ENCODE data around the gene RAB11FIP3. TPM values are rescaled to one million over a fixed set of nuclear protein-coding genes. Genes with fewer than 3 reads are reported as not detected.
A peak's percentile ranks its signal among the peaks of the same experiment; 100 is the strongest.

RAB11FIP3 gene
- total and polyA plus RNA-seq, 10 of the 15 experiments (the other 5 are each of a cell fraction or from before 2014, with no cell fraction given): 1.2 to 27.3 (median 7.7) TPM

- no TSS peak for BruUV-seq (replicated peaks)
- Histone ChIP-seq H3K36me3 (ENCODE audit: control insufficient read depth in 2 of 2, insufficient read depth in 2 of 2, low read length in 1 of 2) (peaks cover 0 to 2% of the 10 kb centered on the region in 2 experiments; a peak in 3 of 4 replicates), H4K20me1 (ENCODE audit: control insufficient read depth, insufficient read depth) (no peaks in the 10 kb centered on the region; the same call in 1 of the 2 replicates), H2AFZ (ENCODE audit: control insufficient read depth, low read depth, low read length) (no peak overlapping the region), H3K4me2 (ENCODE audit: control insufficient read depth, insufficient read depth) (peak overlapping the region; percentile 99), H3K79me2 (ENCODE audit: control insufficient read depth, insufficient read depth, low read length) (peaks cover 35% of the 10 kb centered on the region), H3K27ac (ENCODE audit: control insufficient read depth, insufficient read depth) (peak overlapping the region; percentile 91), H3K4me3 (no peak overlapping the region), H3K9me3 (replicated peaks; ENCODE audit: control insufficient read depth, insufficient read depth, low read length) (no peaks in the 10 kb centered on the region), H3K27me3 (replicated peaks in 1 of 2; ENCODE audit: control insufficient read depth in 2 of 2, insufficient read depth in 2 of 2, low read length in 1 of 2) (no peaks in the 10 kb centered on the region), H3K9ac (ENCODE audit: control insufficient read depth, insufficient read depth, low read length) (no peak overlapping the region), H3K4me1 (ENCODE audit: control insufficient read depth, insufficient read depth, low read length) (peaks cover 27% of the 10 kb centered on the region)
- 94% methylated on average over 24 of the region's 24 CpGs for WGBS (ENCODE audit: insufficient coverage, insufficient replicate concordance, low lambda C conversion rate, missing lambda C conversion rate)
- SMC1A ChIA-PET (ENCODE audit: uncharacterized antibody, unreplicated experiment): no interaction called here
- intact Hi-C loops (cut with micrococcal nuclease; ENCODE audit: unreplicated experiment) (loop anchor here (5.0 kb wide), 2 partner anchors 43 to 113 kb away; partner anchors contain the start of genes METTL26, NHLRC4 and PIGQ), in situ Hi-C loops (cut with MboI) (no loop called here)
- RAD21 ChIA-PET (ENCODE audit: unreplicated experiment): no interaction called here
- CTCF ChIA-PET: no interaction called here
- DNase-seq (ENCODE audit: low read depth, low spot score) (no peak), FAIRE-seq (no peak), ATAC-seq (no peak)
- TF ChIP-seq USF1 (IDR thresholded peaks at IDR 0.05; ENCODE audit: borderline replicate concordance, extremely low read length, insufficient read depth, low read depth, low read length): no peak
- TF ChIP-seq TAF1 (IDR thresholded peaks at IDR 0.05; ENCODE audit: borderline replicate concordance, low read depth, low read length): no peak
- TF ChIP-seq POU2F2 (IDR thresholded peaks at IDR 0.05; ENCODE audit: borderline replicate concordance, low read depth, low read length): no peak
- no peak for TF ChIP-seq GATAD2B (conservative IDR thresholded peaks at IDR 0.05; ENCODE audit: low read depth)
- TF ChIP-seq CHD4 (IDR thresholded peaks at IDR 0.05): no peak
- TF ChIP-seq MLLT1 (IDR thresholded peaks at IDR 0.05): no peak
- peak; percentile 32; the same call in 1 of the 2 replicates for TF ChIP-seq POLR2A (IDR thresholded peaks at IDR 0.05; ENCODE audit: low read depth, low read length)
- POLR2A ChIA-PET: no interaction called here
Measured at GRCh38 chr16:524274-525040, 99.0 kb downstream of the RAB11FIP3 start.
